HG02798 (cell line): ENCODE data around the gene ARHGAP26.

Source experiments
- ATAC-seq: cut with Tn5 transposase; IDR thresholded peaks from one replicate; pipeline ENCODE4 v1.9.1; 2021; ENCODE audit warnings: mild to moderate bottlenecking; ENCODE audit not compliant: unreplicated experiment, poor library complexity

The ARHGAP26 gene

GRCh38 chr5:142807372-142807911, 37.3 kb downstream of the ARHGAP26 start:
- peak; percentile 58 for ATAC-seq

- ATAC-seq, result no peak
Observed at GRCh38 chr5:142808878-142809598, 38.9 kb downstream of the ARHGAP26 start.

- no peak for ATAC-seq
Observed at GRCh38 chr5:142810081-142810480, 39.9 kb downstream of the ARHGAP26 start.

GRCh38 chr5:142810743-142811290, 40.6 kb downstream of the ARHGAP26 start:
- no peak for ATAC-seq

GRCh38 chr5:142811866-142812557, 41.8 kb downstream of the ARHGAP26 start:
- ATAC-seq, result no peak

GRCh38 chr5:142813220-142813619, 43.0 kb downstream of the ARHGAP26 start:
- no peak for ATAC-seq

- ATAC-seq, result no peak
Observed at GRCh38 chr5:142814122-142814521, 43.9 kb downstream of the ARHGAP26 start.

GRCh38 chr5:142815469-142815868, 45.3 kb downstream of the ARHGAP26 start:
- ATAC-seq, result no peak

- no peak for ATAC-seq
Observed at GRCh38 chr5:142816531-142817430, 46.6 kb downstream of the ARHGAP26 start.

GRCh38 chr5:142817949-142818431, 47.8 kb downstream of the ARHGAP26 start:
- no peak for ATAC-seq

- no peak for ATAC-seq
Observed at GRCh38 chr5:142819292-142819691, 49.1 kb downstream of the ARHGAP26 start.

GRCh38 chr5:142819825-142820224, 49.6 kb downstream of the ARHGAP26 start:
- no peak for ATAC-seq

GRCh38 chr5:142820447-142820846, 50.3 kb downstream of the ARHGAP26 start:
- ATAC-seq, result no peak

GRCh38 chr5:142821034-142821732, 51.0 kb downstream of the ARHGAP26 start:
- no peak for ATAC-seq

- peak; percentile 70 for ATAC-seq
Observed at GRCh38 chr5:142821733-142822487, 51.7 kb downstream of the ARHGAP26 start.

- ATAC-seq, result no peak
Observed at GRCh38 chr5:142823126-142823525, 52.9 kb downstream of the ARHGAP26 start.

- no peak for ATAC-seq
Observed at GRCh38 chr5:142823806-142824205, 53.6 kb downstream of the ARHGAP26 start.

- no peak for ATAC-seq
Observed at GRCh38 chr5:142824391-142824790, 54.2 kb downstream of the ARHGAP26 start.
